T-helper 2 cell treated with Interferon-gamma antibody and Interleukin-4, amounts not matched to agents 5 μg/mL and 100 μg/mL, for 36 hours (primary cell): Measurements from ENCODE around the gene TP73.

Source experiments
- DNase-seq: peaks from one replicate; pipeline ENCODE4 v3.0.0; 2021; ENCODE audit warnings: low spot score
- H3K27ac Mint-ChIP-seq: one replicate; pipeline ENCODE4 v1.8.0; 2021; ENCODE audit warnings: mild to moderate bottlenecking, mixed read lengths
- H3K27me3 Mint-ChIP-seq: one replicate; pipeline ENCODE4 v1.8.0; 2021; ENCODE audit warnings: low read depth, mixed read lengths
- H3K36me3 Mint-ChIP-seq: one replicate; pipeline ENCODE4 v1.8.0; 2021; ENCODE audit warnings: low read depth, mixed read lengths
- H3K4me1 Mint-ChIP-seq: one replicate; pipeline ENCODE4 v1.8.0; 2021; ENCODE audit warnings: low read depth, mixed read lengths
- H3K4me3 Mint-ChIP-seq: one replicate; pipeline ENCODE4 v1.8.0; 2022; ENCODE audit warnings: mild to moderate bottlenecking, moderate library complexity, mixed read lengths
- H3K9me3 Mint-ChIP-seq: one replicate; pipeline ENCODE4 v1.8.0; 2021; ENCODE audit warnings: mixed read lengths

TP73 gene

DNA sequence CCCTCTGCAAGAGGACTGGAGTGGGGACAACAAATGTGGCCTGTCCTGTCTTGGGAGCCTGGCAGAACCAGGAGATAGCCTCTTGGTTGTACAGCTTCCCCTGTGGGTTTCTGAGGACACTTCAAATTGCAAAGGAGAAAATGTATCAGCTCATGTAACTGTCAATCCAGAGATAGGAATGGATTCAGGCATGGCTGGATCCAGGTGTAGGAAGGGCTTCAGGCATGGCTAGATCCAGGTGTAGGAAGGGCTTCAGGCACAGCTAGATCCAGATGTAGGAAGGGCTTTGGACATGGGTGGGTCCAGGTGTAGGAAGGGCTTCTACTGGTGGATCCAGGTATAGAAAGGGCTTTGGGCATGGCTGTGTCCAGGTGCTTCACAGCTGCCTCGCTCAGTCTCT is 30.9 kb downstream of the TP73 start:
- H3K4me3 Mint-ChIP-seq, result no peak overlapping the region

DNA sequence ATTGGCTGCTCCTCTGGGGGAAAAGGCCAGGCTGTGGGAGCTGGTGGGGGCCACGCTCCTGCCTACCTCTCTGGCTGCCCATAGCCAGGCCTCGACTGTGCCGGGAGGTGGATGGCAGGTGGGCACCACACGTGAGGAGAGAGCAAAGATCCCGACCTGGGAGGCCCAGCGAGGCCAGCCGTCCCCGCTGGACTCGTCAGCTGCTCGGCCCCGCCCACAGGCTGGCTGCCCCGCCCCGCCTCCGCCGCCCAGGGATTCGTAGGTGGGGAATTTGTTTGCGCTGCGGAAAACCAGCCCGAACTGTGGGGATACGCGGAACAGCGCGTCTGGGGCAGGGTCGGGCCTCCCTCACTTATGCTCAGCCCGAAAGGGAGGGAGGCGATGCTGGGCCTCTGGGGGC is 31.7 kb downstream of the TP73 start:
- no peaks in the 10 kb centered on the region for H3K27me3 Mint-ChIP-seq
- DNase-seq, result no peak
- H3K4me1 Mint-ChIP-seq, result no peaks in the 10 kb centered on the region
- no peak overlapping the region for H3K27ac Mint-ChIP-seq
- no peaks in the 10 kb centered on the region for H3K36me3 Mint-ChIP-seq
- H3K9me3 Mint-ChIP-seq, result no peaks in the 10 kb centered on the region
- H3K4me3 Mint-ChIP-seq, result no peak overlapping the region

More for the DNA sequence above, 30.9 kb downstream of the TP73 start:
- Mint-ChIP-seq H3K27me3 (no peaks in the 10 kb centered on the region), H3K4me1 (no peaks in the 10 kb centered on the region), H3K27ac (no peak overlapping the region), H3K9me3 (no peaks in the 10 kb centered on the region), H3K36me3 (no peaks in the 10 kb centered on the region)
- DNase-seq, result no peak

DNA sequence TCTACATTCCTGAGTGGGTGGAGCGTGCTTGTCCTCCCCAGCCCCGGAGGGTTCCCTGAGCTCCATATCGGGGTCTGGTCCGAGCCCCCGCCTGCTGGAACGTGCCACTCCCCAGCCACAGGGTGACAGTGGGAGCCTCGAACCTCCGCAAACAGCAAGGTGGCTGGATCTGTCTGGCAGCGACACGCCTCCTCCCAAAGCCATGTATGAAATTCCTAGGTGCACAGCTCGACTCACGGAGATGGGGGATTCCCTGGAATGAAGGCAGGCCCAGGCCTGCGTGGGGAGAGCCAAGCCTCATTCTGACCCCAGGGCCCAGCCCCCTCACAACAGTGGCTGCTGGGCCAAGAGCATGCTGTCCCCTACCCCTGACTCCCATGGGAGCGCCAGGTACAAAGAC is 32.9 kb downstream of the TP73 start:
- Mint-ChIP-seq H3K36me3 (no peaks in the 10 kb centered on the region), H3K9me3 (no peaks in the 10 kb centered on the region), H3K4me3 (no peak overlapping the region), H3K27me3 (no peaks in the 10 kb centered on the region), H3K4me1 (no peaks in the 10 kb centered on the region), H3K27ac (no peak overlapping the region)
- DNase-seq, result no peak

DNA sequence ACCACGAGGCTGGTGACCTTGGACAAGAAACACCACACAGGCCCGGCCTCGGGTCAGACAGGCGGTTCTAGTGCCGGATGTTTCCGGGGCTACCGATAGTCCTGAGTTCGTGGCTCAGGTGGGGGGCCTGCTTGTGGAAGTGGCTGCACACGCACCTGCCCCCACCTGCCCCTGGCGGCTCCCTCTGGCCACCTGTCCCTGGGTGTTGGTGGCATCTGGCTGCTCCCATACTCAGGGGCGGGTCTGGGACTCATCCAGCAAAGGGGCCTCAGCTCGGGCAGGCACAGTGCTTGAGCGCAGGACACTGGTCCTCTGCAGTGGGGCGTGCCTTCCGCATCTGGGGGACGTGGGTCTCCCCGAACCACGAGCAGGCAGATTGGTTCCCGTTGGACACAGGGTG is 33.6 kb downstream of the TP73 start:
- Mint-ChIP-seq H3K27ac (no peak overlapping the region), H3K27me3 (no peaks in the 10 kb centered on the region), H3K9me3 (no peaks in the 10 kb centered on the region), H3K4me3 (no peak overlapping the region), H3K36me3 (no peaks in the 10 kb centered on the region), H3K4me1 (no peaks in the 10 kb centered on the region)
- DNase-seq, result no peak

DNA sequence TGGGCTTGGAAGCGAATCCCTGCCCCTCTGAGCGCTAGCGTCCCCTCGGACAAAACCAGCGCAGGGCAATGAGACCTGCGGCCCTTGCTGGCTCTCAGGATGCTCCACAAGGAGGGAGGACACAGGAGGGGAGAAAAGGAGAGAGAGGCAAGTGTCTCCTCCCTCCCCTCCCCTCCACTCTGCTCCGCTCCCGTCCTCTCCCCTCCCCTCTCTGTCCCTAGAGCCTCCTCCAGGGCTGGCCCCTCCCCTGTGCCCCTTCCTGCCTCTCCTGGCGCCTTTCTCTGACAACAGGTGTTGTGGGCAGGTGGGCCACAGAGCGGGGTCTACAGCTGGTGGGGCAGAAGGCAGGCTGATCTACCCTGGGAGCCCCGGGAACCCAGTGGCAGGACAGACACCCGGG is 35.2 kb downstream of the TP73 start:
- no peaks in the 10 kb centered on the region for H3K27me3 Mint-ChIP-seq
- H3K9me3 Mint-ChIP-seq, result no peaks in the 10 kb centered on the region
- H3K4me3 Mint-ChIP-seq, result no peak overlapping the region
- no peak for DNase-seq
- H3K27ac Mint-ChIP-seq, result no peak overlapping the region
- H3K36me3 Mint-ChIP-seq, result no peaks in the 10 kb centered on the region
- no peaks in the 10 kb centered on the region for H3K4me1 Mint-ChIP-seq

DNA sequence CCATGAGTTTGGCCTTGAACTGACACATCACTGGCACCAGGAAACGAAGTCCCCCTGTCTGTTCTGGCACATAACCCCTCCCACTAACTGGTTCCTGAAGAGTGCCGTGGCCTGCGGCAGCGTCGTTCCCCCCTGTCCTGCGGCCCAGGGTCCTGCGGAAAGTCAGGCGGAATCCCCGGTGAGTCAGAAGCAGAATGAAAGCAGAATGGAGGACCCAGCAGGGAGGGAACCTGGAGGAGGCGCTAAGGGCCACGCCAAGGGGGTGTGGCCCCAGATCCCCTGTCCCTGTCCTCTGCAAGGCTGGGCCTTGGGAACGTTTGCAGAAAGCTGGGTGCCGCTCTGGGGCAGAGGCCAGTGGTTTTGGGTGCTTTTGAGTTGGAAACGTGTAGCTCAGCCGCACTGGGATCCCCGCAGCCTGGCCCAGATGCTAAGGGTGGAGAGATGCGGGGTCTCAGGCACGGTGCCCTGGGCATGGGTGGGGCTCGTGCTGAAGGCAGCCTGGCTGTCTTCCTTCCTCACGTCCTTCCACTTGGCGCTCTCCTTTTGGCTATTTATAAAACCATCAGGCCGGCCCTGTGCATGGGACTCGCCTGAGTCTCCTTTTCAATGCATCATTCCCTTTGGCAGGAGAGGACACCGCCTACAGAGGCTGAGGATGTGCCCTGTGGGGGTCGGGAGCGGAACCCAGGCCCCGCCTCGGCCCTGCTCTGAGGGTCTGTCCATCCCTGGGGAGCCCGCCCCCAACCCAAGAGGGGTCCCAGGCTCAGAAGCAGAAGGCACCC is 36.2 kb downstream of the TP73 start:
- no peak for DNase-seq
- Mint-ChIP-seq H3K4me1 (no peaks in the 10 kb centered on the region), H3K27ac (no peak overlapping the region), H3K36me3 (no peaks in the 10 kb centered on the region), H3K27me3 (no peaks in the 10 kb centered on the region), H3K4me3 (no peak overlapping the region), H3K9me3 (no peaks in the 10 kb centered on the region)

DNA sequence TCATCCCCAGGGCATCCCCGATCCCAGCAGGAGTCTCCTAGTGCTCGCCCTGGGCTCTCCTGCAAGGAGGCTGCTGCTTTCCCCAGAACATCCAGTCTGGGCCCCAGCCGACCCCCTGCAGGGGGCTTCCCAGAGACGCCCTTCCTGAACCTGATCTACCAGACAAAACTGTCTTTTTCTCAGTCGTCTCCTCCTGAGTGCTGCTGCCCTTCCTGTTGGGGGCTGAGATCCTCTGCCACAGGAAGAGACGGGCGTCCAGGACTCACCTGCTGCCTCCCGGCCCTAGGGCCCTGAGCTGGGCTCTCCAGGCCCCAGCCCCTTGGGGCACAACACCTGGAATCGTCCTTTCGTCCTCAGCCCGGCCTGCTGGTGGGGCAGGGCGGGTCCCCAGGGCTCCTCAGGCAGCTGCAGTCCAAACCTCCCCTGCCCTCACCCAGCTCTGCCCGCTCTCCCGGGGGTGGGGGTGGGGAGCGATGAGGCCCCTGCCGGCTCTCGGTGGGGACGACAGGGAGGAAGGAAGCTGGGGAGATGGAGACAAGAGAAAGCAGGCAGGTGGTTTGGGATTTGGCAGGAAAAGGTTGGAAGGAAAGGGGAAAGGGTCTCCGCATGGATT is 36.9 kb downstream of the TP73 start:
- H3K4me1 Mint-ChIP-seq, result no peaks in the 10 kb centered on the region
- H3K36me3 Mint-ChIP-seq, result no peaks in the 10 kb centered on the region
- DNase-seq, result no peak
- no peak overlapping the region for H3K27ac Mint-ChIP-seq
- no peaks in the 10 kb centered on the region for H3K27me3 Mint-ChIP-seq
- no peak overlapping the region for H3K4me3 Mint-ChIP-seq
- no peaks in the 10 kb centered on the region for H3K9me3 Mint-ChIP-seq

DNA sequence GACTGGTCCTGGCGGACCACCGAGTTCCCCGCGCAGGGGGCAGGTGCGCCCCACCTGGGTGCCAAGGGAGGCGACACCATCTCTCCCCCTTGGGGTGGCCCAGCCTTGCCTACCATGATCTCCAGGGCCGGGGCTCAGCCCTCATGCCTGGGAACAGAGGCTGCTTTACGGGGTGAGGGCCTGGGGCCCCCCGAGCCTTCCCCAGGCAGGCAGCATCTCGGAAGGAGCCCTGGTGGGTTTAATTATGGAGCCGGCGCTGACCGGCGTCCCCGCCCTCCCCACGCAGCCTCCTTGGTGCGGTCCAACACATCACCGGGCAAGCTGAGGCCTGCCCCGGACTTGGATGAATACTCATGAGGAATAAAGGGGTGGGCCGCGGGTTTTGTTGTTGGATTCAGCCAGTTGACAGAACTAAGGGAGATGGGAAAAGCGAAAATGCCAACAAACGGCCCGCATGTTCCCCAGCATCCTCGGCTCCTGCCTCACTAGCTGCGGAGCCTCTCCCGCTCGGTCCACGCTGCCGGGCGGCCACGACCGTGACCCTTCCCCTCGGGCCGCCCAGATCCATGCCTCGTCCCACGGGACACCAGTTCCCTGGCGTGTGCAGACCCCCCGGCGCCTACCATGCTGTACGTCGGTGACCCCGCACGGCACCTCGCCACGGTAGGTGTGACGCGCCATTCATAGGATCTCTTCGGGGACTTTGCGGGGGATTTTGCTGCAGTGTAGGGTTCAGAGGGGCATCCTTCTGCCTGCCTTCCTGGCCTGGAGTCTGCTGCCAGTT is 38.2 kb downstream of the TP73 start:
- Mint-ChIP-seq H3K27me3 (no peaks in the 10 kb centered on the region), H3K4me3 (no peak overlapping the region), H3K36me3 (no peaks in the 10 kb centered on the region), H3K27ac (no peak overlapping the region), H3K4me1 (no peaks in the 10 kb centered on the region), H3K9me3 (no peaks in the 10 kb centered on the region)
- DNase-seq, result no peak

DNA sequence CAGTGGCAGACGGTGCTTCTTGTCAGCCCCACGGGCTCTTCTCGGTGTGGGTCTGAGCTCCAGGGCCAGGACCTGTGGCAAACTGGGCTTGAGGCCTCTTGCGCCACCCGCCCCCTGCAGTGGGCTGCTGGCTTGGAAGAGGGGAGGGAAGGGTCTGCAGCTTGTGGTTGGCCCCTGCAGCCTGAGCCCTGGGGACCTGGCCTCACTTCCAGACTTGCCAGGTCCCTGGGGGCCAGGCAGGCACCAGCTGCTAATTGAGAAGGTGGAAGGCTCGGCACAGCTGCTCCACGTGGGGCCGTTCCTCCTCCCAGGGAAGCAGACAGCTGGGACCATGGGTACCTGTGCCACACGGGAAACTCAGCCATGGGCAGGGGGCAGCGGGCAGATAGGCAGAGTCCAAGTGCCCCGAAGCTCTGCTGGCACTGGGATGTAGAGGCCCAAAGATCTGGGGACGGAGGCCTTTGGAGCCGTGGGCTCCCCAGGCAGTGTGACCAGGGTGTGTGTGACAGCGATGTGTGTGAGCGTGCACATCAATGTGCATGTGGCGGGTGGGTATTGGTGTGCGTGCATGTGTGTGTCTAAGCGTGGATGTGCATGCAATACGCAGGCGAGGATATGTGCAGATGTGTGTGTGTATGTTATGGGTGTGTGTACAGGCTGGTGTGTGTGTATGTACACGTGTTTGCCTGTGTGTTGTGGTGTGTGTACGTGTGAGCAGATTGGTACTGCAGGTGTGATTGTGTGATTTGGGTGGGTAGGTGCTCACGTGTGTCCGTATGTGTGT is 39.3 kb downstream of the TP73 start:
- no peaks in the 10 kb centered on the region for H3K4me1 Mint-ChIP-seq
- no peak overlapping the region for H3K4me3 Mint-ChIP-seq
- no peaks in the 10 kb centered on the region for H3K36me3 Mint-ChIP-seq
- H3K9me3 Mint-ChIP-seq, result no peaks in the 10 kb centered on the region
- H3K27me3 Mint-ChIP-seq, result no peaks in the 10 kb centered on the region
- no peak overlapping the region for H3K27ac Mint-ChIP-seq
- DNase-seq, result no peak

DNA sequence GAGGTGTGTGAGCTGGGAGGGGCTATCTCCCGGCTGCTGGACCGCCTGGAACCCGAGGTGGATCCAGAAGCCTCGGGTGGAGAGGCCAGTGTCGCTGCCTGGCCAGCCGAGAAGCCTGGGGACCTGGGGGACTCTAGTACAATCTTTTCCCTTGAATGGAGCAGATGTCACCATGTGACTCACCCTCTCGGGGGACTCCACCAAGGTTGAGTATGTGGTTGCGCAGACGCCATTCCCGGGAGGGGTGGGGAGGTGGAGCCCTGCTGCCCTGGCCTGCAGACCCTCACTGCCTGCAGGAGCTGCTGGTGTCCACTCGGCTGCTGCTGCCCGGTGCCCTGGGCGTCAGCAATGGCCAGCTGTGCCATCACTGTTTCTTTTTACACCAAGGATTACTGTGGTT is 40.3 kb downstream of the TP73 start:
- Mint-ChIP-seq H3K36me3 (no peaks in the 10 kb centered on the region), H3K4me1 (no peaks in the 10 kb centered on the region), H3K27ac (no peak overlapping the region), H3K4me3 (no peak overlapping the region), H3K27me3 (no peaks in the 10 kb centered on the region), H3K9me3 (no peaks in the 10 kb centered on the region)
- no peak for DNase-seq

DNA sequence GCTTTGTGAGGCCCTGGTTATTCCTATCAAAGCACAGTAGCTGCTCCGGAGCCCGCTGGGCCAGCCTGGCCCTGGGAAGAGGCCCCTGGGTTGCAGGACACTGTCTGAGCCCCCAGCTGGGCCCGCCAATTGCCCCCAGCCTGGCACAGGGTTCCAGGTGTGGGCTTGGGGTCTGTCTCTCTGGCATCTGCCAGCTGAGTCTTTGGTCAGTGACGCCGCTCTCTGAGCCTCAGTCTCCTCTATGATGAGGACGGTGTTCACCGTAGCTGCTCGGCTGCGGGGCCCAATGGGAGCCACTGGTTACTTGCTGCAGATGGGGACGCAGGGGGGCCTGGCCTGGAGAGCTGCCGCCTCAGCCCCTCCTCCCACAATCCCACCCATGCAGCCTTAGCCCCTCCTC is 41.0 kb downstream of the TP73 start:
- Mint-ChIP-seq H3K36me3 (no peaks in the 10 kb centered on the region), H3K27me3 (no peaks in the 10 kb centered on the region), H3K4me1 (no peaks in the 10 kb centered on the region), H3K27ac (no peak overlapping the region), H3K9me3 (no peaks in the 10 kb centered on the region), H3K4me3 (no peak overlapping the region)
- no peak for DNase-seq

DNA sequence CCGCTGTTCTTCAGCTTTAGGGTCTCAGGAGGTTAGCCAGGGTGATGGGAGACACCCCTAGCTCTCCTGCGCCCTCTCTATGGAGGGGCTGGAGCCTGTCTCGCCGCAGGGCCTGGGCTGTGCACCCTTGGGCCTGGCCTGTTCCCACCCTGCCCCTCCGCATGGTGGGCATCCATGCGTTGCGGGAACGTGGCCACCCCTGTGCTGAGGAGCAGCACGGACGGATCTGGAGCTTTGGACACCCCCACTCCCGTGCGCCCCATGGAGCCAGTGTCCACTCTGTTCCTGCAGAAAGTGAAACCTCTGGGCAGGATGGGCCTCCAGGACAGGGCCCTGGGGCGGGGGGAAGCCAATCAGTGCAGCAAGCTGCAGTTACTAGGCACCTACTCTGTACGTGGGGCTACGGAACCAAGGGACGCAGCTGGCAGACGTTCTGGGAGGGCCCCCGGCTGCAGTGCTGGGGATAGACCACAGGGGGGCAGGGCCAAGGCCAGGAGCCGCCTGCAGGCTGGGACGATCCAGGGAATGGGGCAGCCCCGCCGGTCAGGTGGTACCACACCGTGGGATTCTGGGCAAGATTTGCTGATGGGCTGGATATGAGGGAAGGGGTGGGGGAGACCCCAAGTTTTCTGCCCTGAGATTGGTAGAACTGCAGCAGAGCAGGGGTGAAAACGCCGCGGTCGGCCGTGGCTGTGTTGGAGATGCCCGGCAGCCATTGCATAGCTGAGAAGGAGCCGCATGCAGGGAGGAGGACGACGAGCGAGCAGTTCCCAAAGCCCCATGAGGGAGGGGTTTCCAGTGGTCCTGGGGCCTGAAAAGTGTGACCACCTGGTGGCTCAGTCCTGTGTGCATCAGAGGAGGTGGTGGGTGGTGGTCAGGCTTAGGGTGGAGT is 43.3 kb downstream of the TP73 start:
- no peak for DNase-seq
- Mint-ChIP-seq H3K4me3 (no peak overlapping the region), H3K4me1 (no peaks in the 10 kb centered on the region), H3K36me3 (no peaks in the 10 kb centered on the region), H3K27me3 (no peaks in the 10 kb centered on the region), H3K27ac (no peak overlapping the region), H3K9me3 (no peaks in the 10 kb centered on the region)

DNA sequence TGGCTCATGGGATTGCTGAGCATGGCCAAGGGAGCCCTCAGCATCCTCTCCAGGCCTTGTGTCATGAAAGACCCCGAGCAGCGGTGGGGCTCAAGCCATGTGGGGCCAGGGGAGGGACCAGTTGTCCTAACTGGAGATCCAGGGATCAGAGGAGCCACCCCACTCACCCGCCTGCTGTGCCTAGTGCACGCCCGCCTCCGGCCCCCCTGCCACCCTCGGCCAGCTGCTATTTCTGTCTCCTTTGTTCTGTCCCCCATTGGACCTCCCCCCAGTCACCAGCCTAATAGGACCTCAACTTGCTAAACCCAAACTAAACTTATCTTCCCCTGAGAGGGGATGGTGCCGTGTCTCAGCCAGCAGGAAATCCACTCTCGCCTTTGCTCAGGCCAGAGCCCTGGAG is 44.4 kb downstream of the TP73 start:
- Mint-ChIP-seq H3K4me1 (no peaks in the 10 kb centered on the region), H3K36me3 (no peaks in the 10 kb centered on the region), H3K4me3 (no peak overlapping the region), H3K27ac (no peak overlapping the region), H3K9me3 (no peaks in the 10 kb centered on the region), H3K27me3 (no peaks in the 10 kb centered on the region)
- no peak for DNase-seq
